Heart left ventricle (tissue), 16 donors: Measurements from ENCODE around the gene BICD1. TPM values are rescaled to one million over a fixed set of nuclear protein-coding genes. Genes with fewer than 3 reads are reported as not detected.

Experiments
- ATAC-seq, 4 donors: fragments of 200-7000 bp; cut with Tn5 transposase; one replicate each; pipeline ENCODE4 v1.9.1; 2020 to 2022; ENCODE audit warnings: moderate library complexity in 4 of 4, mild to moderate bottlenecking in 3 of 4, moderate number of reproducible peaks in 1 of 4
- DNase-seq, 5 donors: peaks; one replicate each; pipeline ENCODE4 v3.0.0-alpha.2; 2020
- H3K27ac ChIP-seq, 12 donors: fragments of 200-600 bp; sonication (generic) in 4 of 12; one replicate each; pipeline versions ENCODE4 v1.5.0 to v1.8.0; 2016 to 2022; ENCODE audit warnings: mild to moderate bottlenecking in 2 of 12
- H3K27me3 ChIP-seq, 9 donors: fragments of 200-600 bp; sonication (generic) in 2 of 9; one replicate each; pipeline versions ENCODE4 v1.5.1 to v1.8.0; 2016 to 2022; ENCODE audit warnings: mild to moderate bottlenecking in 3 of 9
- H3K36me3 ChIP-seq, 9 donors: fragments of 200-600 bp; sonication (generic) in 2 of 9; one replicate each; pipeline versions ENCODE4 v1.5.0 to v1.8.0; 2018 to 2022; ENCODE audit warnings: mild to moderate bottlenecking in 2 of 9
- H3K4me1 ChIP-seq, 12 donors: fragments of 200-600 bp; sonication (generic) in 4 of 12; one replicate each; pipeline versions ENCODE4 v1.5.0 to v1.8.0; 2016 to 2022; ENCODE audit warnings: mild to moderate bottlenecking in 3 of 12
- H3K4me3 ChIP-seq, 12 donors: fragments of 200-600 bp; sonication (generic) in 4 of 12; one replicate each; pipeline versions ENCODE4 v1.5.0 to v1.8.0; 2017 to 2022; ENCODE audit warnings: mild to moderate bottlenecking in 9 of 12, moderate library complexity in 4 of 12
- H3K9me3 ChIP-seq, 12 donors: fragments of 200-600 bp; sonication (generic) in 4 of 12; one replicate each; pipeline versions ENCODE4 v1.5.0 to v1.8.0; 2016 to 2022; ENCODE audit warnings: mild to moderate bottlenecking in 1 of 12
- POLR2A ChIP-seq, 2 donors: fragments of 450-650 bp; IDR thresholded peaks; one replicate each; pipeline ENCODE4 v1.6.1; 2017; ENCODE audit warnings: antibody characterized with exemption in 2 of 2, mild to moderate bottlenecking in 2 of 2, moderate library complexity in 2 of 2
- WGBS, 4 donors: extraction: QIAGEN DNeasy Blood & Tissue Kit in 2 of 4; methylation state at CpG; one replicate each; pipeline versions ENCODE4 v1.1.5 to v1.1.7; 2013 to 2018; 5-methylcytosine and 5-hydroxymethylcytosine counted together
- intact Hi-C, 10 donors: fragments of 100-400 bp; cut with DNase I; formaldehyde crosslinking; loops; one replicate each; pipeline versions ENCODE4 v1.11.1 to v1.14.2; 2022
- polyA plus RNA-seq, 2 donors: library from polyadenylated mRNA; stranded (reverse); fragments of 200-250 nt; gene quantifications; one replicate each; pipeline ENCODE4 v1.2.3, GENCODE V29; 2013
- total RNA-seq, 9 donors: library from RNA; depleted of rRNA in 2 of 9; stranded (reverse); fragments of >200 nt in 2 of 9; fragmentation: NEBNext Ultra II Directional in 3 of 9; extraction: Animal tissue kit (Norgen Biotek cat#: 25700) in 3 of 9; gene quantifications; one replicate each; pipeline versions ENCODE4 v1.1.0 to v1.2.4, GENCODE V29; 2016 to 2023
- TF ChIP-seq, protein P1 (sequence below), 12 donors: fragments of 200-600 bp; sonication (generic) in 4 of 12; IDR thresholded peaks; one replicate each; pipeline versions ENCODE4 v1.5.0 to v1.8.0; 2018 to 2022; ENCODE audit warnings: antibody characterized with exemption in 12 of 12, mild to moderate bottlenecking in 5 of 12
- donor health status: ischemic (EF 13 %, LVEDD 7.1; RV severe dilation, severe dysfunction).
- donor health status: healthy with polysubstance abuse.
- donor health status: DM: no; HTN: yes; CAD: no.
- donor health status: DM: no; HTN: no; CAD: no.
- donor health status: ischemic (EF 25% LVEDD 6.9; RV normal size, moderate dysfunction).
- donor health status: ischemic (EF 25% LVEDD 5.7; RV mildly dilated, moderate dysfunction).
- donor health status: healthy.
- donor health status: DM: yes; HTN: yes; CAD: no.
- donor health status: ischemic (EF 35%, LVEDD 5.7; RV mildly dilated, moderate dysfunction).
- donor health status: nonischemic (EF 11% LVEDD 7.7; RV severe dilation, severe dysfunction).
- donor health status: DM: yes; HTN: yes; CAD: no.
- donor health status: PGD.
- donor health status: ischemic (EF 29% LVEDD 5.4; RV normal size, mild dysfunction).
- donor health status: nonischemic (EF 23%, LVEDD 6.1; RV moderate dilation, normal function).

The BICD1 gene
- total and polyA plus RNA-seq, 11 donors = 2.1 to 16.3 (median 7.0) TPM

DNA sequence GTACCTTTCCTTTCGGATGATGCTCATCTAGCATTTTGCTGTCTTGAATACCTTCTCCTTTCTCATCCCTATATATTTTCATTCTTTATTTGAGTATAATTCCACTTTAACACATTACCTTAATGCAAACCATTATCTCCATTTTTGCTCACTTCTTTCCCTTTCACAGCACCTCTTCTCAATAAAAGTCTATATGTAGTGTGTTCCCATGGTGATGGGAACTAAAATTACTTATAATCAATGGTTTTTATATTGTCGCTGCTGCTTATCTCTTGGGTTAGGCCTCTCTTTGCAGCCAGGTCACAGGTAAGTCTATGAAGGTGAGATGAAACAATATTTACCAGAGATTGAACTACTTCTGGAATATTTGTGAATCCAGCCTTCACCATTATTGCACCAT lies 171.1 kb downstream of the BICD1 start:
- DNase-seq = no peak
- 95 to 98% (median 97%) methylated on average over 2 of the region's 2 CpGs for WGBS, 4 donors
- intact Hi-C loops = no loop called here
- Histone ChIP-seq H3K9me3 (no peaks in the 10 kb centered on the region), H3K4me1 (peaks cover 0 to 8% (median 0%) of the 10 kb centered on the region in 12 donors), H3K4me3 (no peak overlapping the region), H3K36me3 (no peaks in the 10 kb centered on the region), H3K27me3 (no peaks in the 10 kb centered on the region), H3K27ac (no peak overlapping the region)
- no peak for TF ChIP-seq POLR2A (IDR thresholded peaks at IDR 0.05)
- TF ChIP-seq, protein P1, sequence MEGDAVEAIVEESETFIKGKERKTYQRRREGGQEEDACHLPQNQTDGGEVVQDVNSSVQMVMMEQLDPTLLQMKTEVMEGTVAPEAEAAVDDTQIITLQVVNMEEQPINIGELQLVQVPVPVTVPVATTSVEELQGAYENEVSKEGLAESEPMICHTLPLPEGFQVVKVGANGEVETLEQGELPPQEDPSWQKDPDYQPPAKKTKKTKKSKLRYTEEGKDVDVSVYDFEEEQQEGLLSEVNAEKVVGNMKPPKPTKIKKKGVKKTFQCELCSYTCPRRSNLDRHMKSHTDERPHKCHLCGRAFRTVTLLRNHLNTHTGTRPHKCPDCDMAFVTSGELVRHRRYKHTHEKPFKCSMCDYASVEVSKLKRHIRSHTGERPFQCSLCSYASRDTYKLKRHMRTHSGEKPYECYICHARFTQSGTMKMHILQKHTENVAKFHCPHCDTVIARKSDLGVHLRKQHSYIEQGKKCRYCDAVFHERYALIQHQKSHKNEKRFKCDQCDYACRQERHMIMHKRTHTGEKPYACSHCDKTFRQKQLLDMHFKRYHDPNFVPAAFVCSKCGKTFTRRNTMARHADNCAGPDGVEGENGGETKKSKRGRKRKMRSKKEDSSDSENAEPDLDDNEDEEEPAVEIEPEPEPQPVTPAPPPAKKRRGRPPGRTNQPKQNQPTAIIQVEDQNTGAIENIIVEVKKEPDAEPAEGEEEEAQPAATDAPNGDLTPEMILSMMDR (IDR thresholded peaks at IDR 0.05) = no peak
- ATAC-seq = no peak

DNA sequence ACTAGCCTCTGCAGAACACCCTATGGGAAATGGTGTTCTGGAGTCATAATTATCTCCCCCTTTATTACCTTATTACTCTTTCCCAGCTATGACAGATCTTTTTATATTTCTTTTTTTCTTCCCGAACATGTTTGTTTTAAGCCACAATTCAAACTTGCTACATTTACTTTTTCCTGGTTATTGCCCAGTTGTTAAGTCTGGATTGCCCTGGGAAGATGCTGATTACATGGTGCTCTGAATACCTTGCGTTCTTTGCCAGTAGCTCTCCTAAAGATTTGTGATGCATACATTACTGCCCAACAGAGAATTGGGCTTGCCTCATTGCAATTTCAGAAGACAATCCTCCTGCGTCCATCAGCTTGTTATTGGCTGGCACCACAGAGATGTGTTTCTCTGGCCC lies 174.5 kb downstream of the BICD1 start:
- 80 to 98% (median 89%) methylated on average over 3 of the region's 3 CpGs for WGBS, 4 donors
- H3K36me3 ChIP-seq = no peaks in the 10 kb centered on the region
- TF ChIP-seq, protein P1 (IDR thresholded peaks at IDR 0.05) = no peak
- TF ChIP-seq POLR2A (IDR thresholded peaks at IDR 0.05) = no peak
- ATAC-seq = no peak
- no peaks in the 10 kb centered on the region for H3K4me1 ChIP-seq
- DNase-seq = no peak
- H3K9me3 ChIP-seq = no peaks in the 10 kb centered on the region
- no peak overlapping the region for H3K27ac ChIP-seq
- intact Hi-C loops = no loop called here
- H3K27me3 ChIP-seq = no peaks in the 10 kb centered on the region
- H3K4me3 ChIP-seq = no peak overlapping the region

DNA sequence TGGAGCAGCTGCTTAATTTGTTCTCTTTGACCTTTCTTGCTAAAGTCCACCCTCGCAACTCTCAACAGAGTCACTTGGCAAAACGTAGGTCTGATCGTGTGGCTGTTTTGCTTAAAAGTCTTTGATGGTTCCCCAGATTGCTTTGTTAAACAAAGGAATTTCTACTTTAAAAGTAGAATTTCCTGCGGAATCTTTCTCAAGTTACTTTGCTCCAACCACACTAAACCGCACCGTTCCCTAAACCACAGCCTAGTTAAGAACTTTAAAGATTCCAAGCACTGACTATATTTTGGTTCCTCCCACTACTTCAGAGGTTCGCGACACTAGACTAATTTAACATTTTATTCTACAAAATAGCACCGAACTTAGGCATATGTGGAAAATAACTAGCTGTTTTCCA lies 177.9 kb downstream of the BICD1 start:
- no peak overlapping the region for H3K4me3 ChIP-seq
- ATAC-seq (no peak), DNase-seq (no peak)
- intact Hi-C loops = no loop called here
- WGBS, 4 donors = 88 to 94% (median 91%) methylated on average over 9 of the region's 9 CpGs
- H3K27ac ChIP-seq = no peak overlapping the region
- no peaks in the 10 kb centered on the region for H3K36me3 ChIP-seq
- no peaks in the 10 kb centered on the region for H3K27me3 ChIP-seq
- H3K4me1 ChIP-seq = no peaks in the 10 kb centered on the region
- no peaks in the 10 kb centered on the region for H3K9me3 ChIP-seq
- no peak for TF ChIP-seq POLR2A (IDR thresholded peaks at IDR 0.05)

DNA sequence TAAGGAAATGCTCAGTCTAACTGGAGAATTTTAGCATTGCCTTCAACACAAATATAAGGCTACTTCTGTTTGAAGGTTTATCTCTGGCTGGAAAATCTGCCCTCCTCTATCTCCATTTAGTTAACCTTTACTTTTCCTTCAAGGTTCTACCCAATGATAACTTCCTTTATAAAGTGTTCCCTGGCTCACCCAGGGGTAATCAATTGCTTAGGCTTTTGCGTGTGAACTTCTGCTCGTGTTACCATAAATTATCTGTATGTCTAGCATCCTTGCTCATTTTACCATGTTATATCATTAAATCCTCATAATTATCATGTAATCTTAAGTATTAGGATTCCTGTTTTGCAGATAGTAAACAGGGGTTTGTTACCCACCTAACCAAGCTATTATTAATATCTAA lies 178.4 kb downstream of the BICD1 start:
- no peak for ATAC-seq
- no peak for DNase-seq
- TF ChIP-seq POLR2A (IDR thresholded peaks at IDR 0.05) = no peak
- TF ChIP-seq, protein P1 (IDR thresholded peaks at IDR 0.05) = no peak
- Histone ChIP-seq H3K4me3 (no peak overlapping the region), H3K4me1 (peaks cover 0 to 3% (median 0%) of the 10 kb centered on the region in 12 donors), H3K27me3 (no peaks in the 10 kb centered on the region), H3K27ac (no peak overlapping the region), H3K9me3 (no peaks in the 10 kb centered on the region), H3K36me3 (no peaks in the 10 kb centered on the region)
- intact Hi-C loops = no loop called here
- WGBS, 4 donors = 47 to 67% (median 49%) methylated on average over 2 of the region's 2 CpGs

DNA sequence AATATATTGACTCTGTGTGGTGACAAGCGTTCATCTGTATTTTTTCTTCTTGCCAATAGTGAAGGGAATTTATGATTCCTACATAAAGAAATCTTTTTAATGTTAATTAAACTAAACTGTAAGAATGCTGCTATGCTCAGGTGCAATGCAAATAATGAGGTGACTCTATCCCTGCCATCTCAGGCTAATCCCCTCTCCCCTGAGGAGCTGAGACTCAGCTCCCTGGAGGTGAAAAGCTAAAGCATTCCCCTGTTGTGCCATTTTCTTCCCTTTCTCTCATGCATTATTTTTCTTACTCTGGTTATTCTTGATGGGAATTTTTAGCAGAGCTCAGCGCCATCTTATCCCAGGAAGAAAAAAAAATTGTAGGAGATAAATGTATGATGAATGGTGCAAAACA lies 178.8 kb downstream of the BICD1 start:
- TF ChIP-seq POLR2A (IDR thresholded peaks at IDR 0.05) = no peak
- TF ChIP-seq, protein P1 (IDR thresholded peaks at IDR 0.05) = no peak
- Histone ChIP-seq H3K4me3 (no peak overlapping the region), H3K9me3 (no peaks in the 10 kb centered on the region), H3K27me3 (no peaks in the 10 kb centered on the region), H3K27ac (no peak overlapping the region), H3K4me1 (peaks cover 0 to 5% (median 0%) of the 10 kb centered on the region in 12 donors), H3K36me3 (no peaks in the 10 kb centered on the region)
- DNase-seq = no peak
- intact Hi-C loops = no loop called here
- no peak for ATAC-seq
- WGBS, 4 donors = 54 to 76% (median 72%) methylated on average over 2 of the region's 2 CpGs
